Hepatocyte (in vitro differentiated cells): Measurements from ENCODE around the gene OR2W3. TPM values are rescaled to one million over a fixed set of nuclear protein-coding genes. Genes with fewer than 3 reads are reported as not detected.

ENCODE experiments used
- DNase-seq: peaks from one replicate; pipeline ENCODE4 v3.0.0-alpha.2; 2016; ENCODE audit warnings: low spot score
- H2AFZ ChIP-seq: fragments of 200-600 bp; sonication (generic); 2 replicates; pipeline ENCODE4 v1.6.0; 2016; ENCODE audit warnings: antibody characterized with exemption, mild to moderate bottlenecking
- H3K27ac ChIP-seq: fragments of 200-600 bp; sonication (generic); 2 replicates; pipeline ENCODE4 v1.5.1; 2016; ENCODE audit warnings: mild to moderate bottlenecking
- H3K27me3 ChIP-seq: fragments of 200-600 bp; sonication (generic); 2 replicates; pipeline ENCODE4 v1.6.1; 2016
- H3K36me3 ChIP-seq: fragments of 200-600 bp; sonication (generic); replicated peaks from 2 replicates; pipeline ENCODE4 v1.5.1; 2016; ENCODE audit warnings: low read depth; ENCODE audit not compliant: insufficient read depth
- H3K4me1 ChIP-seq: fragments of 200-600 bp; sonication (generic); 2 replicates; pipeline ENCODE4 v1.5.1; 2016; ENCODE audit warnings: mild to moderate bottlenecking, moderate library complexity; ENCODE audit not compliant: insufficient read depth
- H3K4me2 ChIP-seq: fragments of 200-600 bp; sonication (generic); 2 replicates; pipeline ENCODE4 v1.6.0; 2016
- H3K4me3 ChIP-seq: fragments of 200-600 bp; sonication (generic); 2 replicates; pipeline ENCODE4 v1.5.1; 2016; ENCODE audit warnings: mild to moderate bottlenecking
- H3K79me2 ChIP-seq: fragments of 200-600 bp; sonication (generic); 2 replicates; pipeline ENCODE4 v1.6.0; 2017; ENCODE audit warnings: mild to moderate bottlenecking
- H3K9me2 ChIP-seq: fragments of 200-600 bp; sonication (generic); replicated peaks from 2 replicates; pipeline ENCODE4 v1.6.0; 2017; ENCODE audit warnings: mild to moderate bottlenecking; ENCODE audit not compliant: insufficient read depth
- H3K9me3 ChIP-seq: fragments of 200-600 bp; sonication (generic); 2 replicates; pipeline ENCODE4 v1.5.1; 2016; ENCODE audit warnings: low read depth, mild to moderate bottlenecking
- H4K20me1 ChIP-seq: fragments of 200-600 bp; sonication (generic); 2 replicates; pipeline ENCODE4 v1.6.0; 2016; ENCODE audit warnings: mild to moderate bottlenecking; ENCODE audit not compliant: insufficient read depth, poor library complexity, severe bottlenecking
- CTCF ChIP-seq: fragments of 200-600 bp; sonication (generic); IDR thresholded peaks from 2 replicates; pipeline ENCODE4 v1.5.1; 2016; ENCODE audit warnings: antibody characterized with exemption, mild to moderate bottlenecking; ENCODE audit not compliant: poor library complexity
- EZH2 ChIP-seq: fragments of 200-600 bp; sonication (generic); IDR thresholded peaks from 2 replicates; pipeline ENCODE4 v1.6.1; 2016; ENCODE audit warnings: antibody characterized with exemption, mild to moderate bottlenecking, borderline replicate concordance
- EZH2phosphoT487 ChIP-seq: fragments of 200-600 bp; sonication (generic); IDR thresholded peaks from one replicate; pipeline ENCODE4 v1.6.1; 2018; ENCODE audit warnings: antibody characterized with exemption, mild to moderate bottlenecking, low read depth, moderate library complexity; ENCODE audit not compliant: unreplicated experiment, severe bottlenecking
- WGBS: methylation state at CpG from one replicate; pipeline ENCODE4 v1.1.6; 2016; ENCODE audit warnings: low lambda C conversion rate; ENCODE audit errors: missing lambda C conversion rate; 5-methylcytosine and 5-hydroxymethylcytosine counted together
- polyA plus RNA-seq: library from polyadenylated mRNA; unstranded; fragments of >200 nt; fragmentation: Nextera tagmentation; extraction: Ambion mirVana; gene quantifications from 2 replicates; pipeline ENCODE4 v1.2.1, GENCODE V29; 2016
- total RNA-seq: library from RNA; depleted of rRNA; stranded (reverse); fragments of >200 nt; gene quantifications from 2 replicates; pipeline ENCODE4 v1.2.3, GENCODE V29; 2014

The OR2W3 gene
- total and polyA plus RNA-seq, 2 experiments from 2014 or later = not detected

GRCh38 chr1:247919952-247920351 is 24.6 kb downstream of the OR2W3 start, which contains the start of gene OR2T8:
Gene OR2T8 (plus strand): TSS chr1:247920252. CDS start chr1:247921018, 766 bp downstream.
- Histone ChIP-seq H3K27ac (no peak within 1 kb of the TSS), H4K20me1 (no peaks in the 10 kb centered on the region), H2AFZ (no peak within 1 kb of the TSS), H3K9me3 (no peaks in the 10 kb centered on the region), H3K4me3 (no peak within 1 kb of the TSS), H3K36me3 (no peaks in the 10 kb centered on the region), H3K79me2 (no peaks in the 10 kb centered on the region), H3K4me2 (no peak within 1 kb of the TSS), H3K27me3 (no peaks in the 10 kb centered on the region), H3K9me2 (no peaks in the 10 kb centered on the region), H3K4me1 (no peaks in the 10 kb centered on the region)
- TF ChIP-seq EZH2phosphoT487 = no peak
- TF ChIP-seq EZH2 = no peak
- TF ChIP-seq CTCF = no peak
- no peak for DNase-seq
- 47% methylated on average over 2 of the region's 2 CpGs for WGBS

- no peaks in the 10 kb centered on the region for H3K36me3 ChIP-seq
- H4K20me1 ChIP-seq = no peaks in the 10 kb centered on the region
- no peak overlapping the region for H3K4me3 ChIP-seq
- H2AFZ ChIP-seq = no peak overlapping the region
- no peak overlapping the region for H3K27ac ChIP-seq
- WGBS = 53% methylated on average over 3 of the region's 3 CpGs
- no peak for DNase-seq
- no peaks in the 10 kb centered on the region for H3K27me3 ChIP-seq
- TF ChIP-seq CTCF (no peak), EZH2 (no peak), EZH2phosphoT487 (no peak)
- no peaks in the 10 kb centered on the region for H3K9me3 ChIP-seq
- no peak overlapping the region for H3K4me2 ChIP-seq
- H3K4me1 ChIP-seq = no peaks in the 10 kb centered on the region
- no peaks in the 10 kb centered on the region for H3K79me2 ChIP-seq
- no peaks in the 10 kb centered on the region for H3K9me2 ChIP-seq
Observed at GRCh38 chr1:247923941-247924340, 28.6 kb downstream of the OR2W3 start.

GRCh38 chr1:247924868-247925267 is 29.5 kb downstream of the OR2W3 start, which contains the start of gene OR2AJ1:
Gene OR2AJ1 (plus strand): TSS chr1:247924889. CDS start chr1:247933769, 8,880 bp downstream.
- no peaks in the 10 kb centered on the region for H3K9me2 ChIP-seq
- no peaks in the 10 kb centered on the region for H4K20me1 ChIP-seq
- H3K4me2 ChIP-seq = no peak within 1 kb of the TSS
- H3K79me2 ChIP-seq = no peaks in the 10 kb centered on the region
- no peaks in the 10 kb centered on the region for H3K9me3 ChIP-seq
- no peak within 1 kb of the TSS for H3K4me3 ChIP-seq
- TF ChIP-seq EZH2 (no peak), EZH2phosphoT487 (no peak), CTCF (no peak)
- 81% methylated on average over 9 of the region's 9 CpGs for WGBS
- no peak for DNase-seq
- no peaks in the 10 kb centered on the region for H3K4me1 ChIP-seq
- H3K36me3 ChIP-seq = no peaks in the 10 kb centered on the region
- H3K27me3 ChIP-seq = no peaks in the 10 kb centered on the region
- H3K27ac ChIP-seq = no peak within 1 kb of the TSS
- no peak within 1 kb of the TSS for H2AFZ ChIP-seq
